ENCODE data around the gene CDK10. TPM values are rescaled to one million over a fixed set of nuclear protein-coding genes. Genes with fewer than 3 reads are reported as not detected.
A peak's percentile ranks its signal among the peaks of the same experiment; 100 is the strongest.

CDK10 gene
- total and polyA plus RNA-seq, 9 of the 15 experiments (the other 6 are each of a cell fraction or from before 2014, with no cell fraction given) = 2.0 to 85.1 (median 40.1) TPM

DNA sequence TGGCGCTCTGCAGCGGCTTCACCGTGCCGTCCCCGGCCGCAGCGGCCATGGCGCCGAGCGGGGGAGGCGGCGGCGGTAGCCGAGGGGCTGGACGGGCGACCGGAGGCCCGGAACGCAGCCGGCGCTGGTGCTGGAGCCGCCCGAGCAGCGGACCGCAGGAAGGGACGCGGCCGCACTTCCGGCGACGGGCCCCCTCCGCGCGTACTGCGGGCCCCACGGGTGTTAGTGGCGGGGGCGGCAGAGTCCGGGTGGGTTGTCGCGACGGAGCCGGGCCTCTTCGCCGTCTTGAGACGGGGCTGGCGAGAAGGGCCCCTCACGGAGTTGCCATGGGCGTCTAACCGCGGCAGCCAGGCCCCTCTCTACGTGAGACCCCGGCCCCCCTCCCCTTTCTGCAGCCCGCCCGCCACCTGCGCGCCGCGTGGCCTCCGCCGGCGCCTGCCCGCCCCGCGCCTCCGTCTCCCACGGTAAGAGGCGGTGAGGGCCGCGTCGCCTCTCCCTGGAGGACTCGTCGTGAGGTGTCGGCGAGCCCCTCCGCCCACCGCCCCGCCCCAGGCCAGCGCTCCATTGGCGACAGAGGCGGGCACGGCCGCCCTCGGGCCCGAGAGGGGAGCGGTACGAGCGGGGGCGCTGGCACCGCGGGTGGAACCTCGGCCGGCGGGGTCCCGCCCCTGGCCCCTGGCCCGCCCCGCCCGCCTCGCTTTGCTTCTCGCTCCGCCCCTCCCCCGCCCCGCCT is 34.5 kb downstream of the CDK10 start, which contains the start of the genes VPS9D1 and ZNF276 (continued):
- TF ChIP-seq, protein P1, sequence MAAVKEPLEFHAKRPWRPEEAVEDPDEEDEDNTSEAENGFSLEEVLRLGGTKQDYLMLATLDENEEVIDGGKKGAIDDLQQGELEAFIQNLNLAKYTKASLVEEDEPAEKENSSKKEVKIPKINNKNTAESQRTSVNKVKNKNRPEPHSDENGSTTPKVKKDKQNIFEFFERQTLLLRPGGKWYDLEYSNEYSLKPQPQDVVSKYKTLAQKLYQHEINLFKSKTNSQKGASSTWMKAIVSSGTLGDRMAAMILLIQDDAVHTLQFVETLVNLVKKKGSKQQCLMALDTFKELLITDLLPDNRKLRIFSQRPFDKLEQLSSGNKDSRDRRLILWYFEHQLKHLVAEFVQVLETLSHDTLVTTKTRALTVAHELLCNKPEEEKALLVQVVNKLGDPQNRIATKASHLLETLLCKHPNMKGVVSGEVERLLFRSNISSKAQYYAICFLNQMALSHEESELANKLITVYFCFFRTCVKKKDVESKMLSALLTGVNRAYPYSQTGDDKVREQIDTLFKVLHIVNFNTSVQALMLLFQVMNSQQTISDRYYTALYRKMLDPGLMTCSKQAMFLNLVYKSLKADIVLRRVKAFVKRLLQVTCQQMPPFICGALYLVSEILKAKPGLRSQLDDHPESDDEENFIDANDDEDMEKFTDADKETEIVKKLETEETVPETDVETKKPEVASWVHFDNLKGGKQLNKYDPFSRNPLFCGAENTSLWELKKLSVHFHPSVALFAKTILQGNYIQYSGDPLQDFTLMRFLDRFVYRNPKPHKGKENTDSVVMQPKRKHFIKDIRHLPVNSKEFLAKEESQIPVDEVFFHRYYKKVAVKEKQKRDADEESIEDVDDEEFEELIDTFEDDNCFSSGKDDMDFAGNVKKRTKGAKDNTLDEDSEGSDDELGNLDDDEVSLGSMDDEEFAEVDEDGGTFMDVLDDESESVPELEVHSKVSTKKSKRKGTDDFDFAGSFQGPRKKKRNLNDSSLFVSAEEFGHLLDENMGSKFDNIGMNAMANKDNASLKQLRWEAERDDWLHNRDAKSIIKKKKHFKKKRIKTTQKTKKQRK (IDR thresholded peaks at IDR 0.05; ENCODE audit: borderline replicate concordance, low read depth, low read length) = no peak
- TF ChIP-seq PCBP1 (IDR thresholded peaks at IDR 0.05; ENCODE audit: low read depth, low read length, poor library complexity, severe bottlenecking) (peak; percentile 37), CBX2 (IDR thresholded peaks at IDR 0.05; ENCODE audit: insufficient read depth, low read length, poor library complexity, severe bottlenecking) (no peak), FOXK1 (CRISPR knock-in tag; IDR thresholded peaks at IDR 0.05; ENCODE audit: borderline replicate concordance) (no peak), ZNF324 (CRISPR knock-in tag; IDR thresholded peaks at IDR 0.05) (no peak), ZKSCAN1 (IDR thresholded peaks at IDR 0.05; ENCODE audit: low read depth, low read length) (no peak), ZNF583 (CRISPR knock-in tag; IDR thresholded peaks at IDR 0.05) (no peak; the same call in 1 of the 2 replicates), HMG20B (CRISPR knock-in tag; IDR thresholded peaks at IDR 0.05) (no peak), EWSR1 (IDR thresholded peaks at IDR 0.05; ENCODE audit: borderline replicate concordance, low read depth, partially characterized antibody) (no peak), ZEB2 (IDR thresholded peaks at IDR 0.05) (peak; percentile 81), TAF9B (IDR thresholded peaks at IDR 0.05; ENCODE audit: partially characterized antibody) (no peak), ZNF79 (CRISPR knock-in tag; IDR thresholded peaks at IDR 0.05; ENCODE audit: low read depth) (no peak), TEAD4 (IDR thresholded peaks at IDR 0.05; ENCODE audit: low read length) (0 out of 2 replicates have a peak, but pooled peaks have one; percentile 20), TEAD4 (CRISPR knock-in tag; IDR thresholded peaks at IDR 0.05; ENCODE audit: borderline replicate concordance) (no peak), NCOR1 (IDR thresholded peaks at IDR 0.05) (no peak)
- TF ChIP-seq, protein P2, sequence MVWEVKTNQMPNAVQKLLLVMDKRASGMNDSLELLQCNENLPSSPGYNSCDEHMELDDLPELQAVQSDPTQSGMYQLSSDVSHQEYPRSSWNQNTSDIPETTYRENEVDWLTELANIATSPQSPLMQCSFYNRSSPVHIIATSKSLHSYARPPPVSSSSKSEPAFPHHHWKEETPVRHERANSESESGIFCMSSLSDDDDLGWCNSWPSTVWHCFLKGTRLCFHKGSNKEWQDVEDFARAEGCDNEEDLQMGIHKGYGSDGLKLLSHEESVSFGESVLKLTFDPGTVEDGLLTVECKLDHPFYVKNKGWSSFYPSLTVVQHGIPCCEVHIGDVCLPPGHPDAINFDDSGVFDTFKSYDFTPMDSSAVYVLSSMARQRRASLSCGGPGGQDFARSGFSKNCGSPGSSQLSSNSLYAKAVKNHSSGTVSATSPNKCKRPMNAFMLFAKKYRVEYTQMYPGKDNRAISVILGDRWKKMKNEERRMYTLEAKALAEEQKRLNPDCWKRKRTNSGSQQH (CRISPR knock-in tag; IDR thresholded peaks at IDR 0.05) = 0 out of 2 replicates have a peak, but pooled peaks have one; percentile 19
- TF ChIP-seq, protein P3, sequence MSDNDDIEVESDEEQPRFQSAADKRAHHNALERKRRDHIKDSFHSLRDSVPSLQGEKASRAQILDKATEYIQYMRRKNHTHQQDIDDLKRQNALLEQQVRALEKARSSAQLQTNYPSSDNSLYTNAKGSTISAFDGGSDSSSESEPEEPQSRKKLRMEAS (CRISPR knock-in tag; IDR thresholded peaks at IDR 0.05) = peak; percentile 91
- TF ChIP-seq, protein P4, sequence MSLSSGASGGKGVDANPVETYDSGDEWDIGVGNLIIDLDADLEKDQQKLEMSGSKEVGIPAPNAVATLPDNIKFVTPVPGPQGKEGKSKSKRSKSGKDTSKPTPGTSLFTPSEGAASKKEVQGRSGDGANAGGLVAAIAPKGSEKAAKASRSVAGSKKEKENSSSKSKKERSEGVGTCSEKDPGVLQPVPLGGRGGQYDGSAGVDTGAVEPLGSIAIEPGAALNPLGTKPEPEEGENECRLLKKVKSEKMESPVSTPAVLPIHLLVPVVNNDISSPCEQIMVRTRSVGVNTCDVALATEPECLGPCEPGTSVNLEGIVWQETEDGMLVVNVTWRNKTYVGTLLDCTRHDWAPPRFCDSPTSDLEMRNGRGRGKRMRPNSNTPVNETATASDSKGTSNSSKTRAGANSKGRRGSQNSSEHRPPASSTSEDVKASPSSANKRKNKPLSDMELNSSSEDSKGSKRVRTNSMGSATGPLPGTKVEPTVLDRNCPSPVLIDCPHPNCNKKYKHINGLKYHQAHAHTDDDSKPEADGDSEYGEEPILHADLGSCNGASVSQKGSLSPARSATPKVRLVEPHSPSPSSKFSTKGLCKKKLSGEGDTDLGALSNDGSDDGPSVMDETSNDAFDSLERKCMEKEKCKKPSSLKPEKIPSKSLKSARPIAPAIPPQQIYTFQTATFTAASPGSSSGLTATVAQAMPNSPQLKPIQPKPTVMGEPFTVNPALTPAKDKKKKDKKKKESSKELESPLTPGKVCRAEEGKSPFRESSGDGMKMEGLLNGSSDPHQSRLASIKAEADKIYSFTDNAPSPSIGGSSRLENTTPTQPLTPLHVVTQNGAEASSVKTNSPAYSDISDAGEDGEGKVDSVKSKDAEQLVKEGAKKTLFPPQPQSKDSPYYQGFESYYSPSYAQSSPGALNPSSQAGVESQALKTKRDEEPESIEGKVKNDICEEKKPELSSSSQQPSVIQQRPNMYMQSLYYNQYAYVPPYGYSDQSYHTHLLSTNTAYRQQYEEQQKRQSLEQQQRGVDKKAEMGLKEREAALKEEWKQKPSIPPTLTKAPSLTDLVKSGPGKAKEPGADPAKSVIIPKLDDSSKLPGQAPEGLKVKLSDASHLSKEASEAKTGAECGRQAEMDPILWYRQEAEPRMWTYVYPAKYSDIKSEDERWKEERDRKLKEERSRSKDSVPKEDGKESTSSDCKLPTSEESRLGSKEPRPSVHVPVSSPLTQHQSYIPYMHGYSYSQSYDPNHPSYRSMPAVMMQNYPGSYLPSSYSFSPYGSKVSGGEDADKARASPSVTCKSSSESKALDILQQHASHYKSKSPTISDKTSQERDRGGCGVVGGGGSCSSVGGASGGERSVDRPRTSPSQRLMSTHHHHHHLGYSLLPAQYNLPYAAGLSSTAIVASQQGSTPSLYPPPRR (CRISPR knock-in tag; IDR thresholded peaks at IDR 0.05; ENCODE audit: borderline replicate concordance) = no peak
